Renal cortex interstitium (tissue), 11 donors: ENCODE measurements around the gene CCDC6. TPM values are rescaled to one million over a fixed set of nuclear protein-coding genes. Genes with fewer than 3 reads are reported as not detected.
A peak's percentile ranks its signal among the peaks of the same experiment; 100 is the strongest.
"Not testable (repeated sequence)": the region's sequence is repeated elsewhere in the genome, so short reads cannot be mapped to it uniquely, and the experiment has no call there.

Experiments
- DNase-seq, 11 donors: peaks; one replicate each; pipeline ENCODE4 v3.0.0-alpha.2; 2013; ENCODE audit warnings: low read depth in 9 of 11, low spot score in 4 of 11; ENCODE audit errors: extremely low read depth in 1 of 11
- polyA plus RNA-seq, 3 donors: library from polyadenylated mRNA; unstranded; fragments of 120-200 nt; gene quantifications; one replicate each; pipeline ENCODE4 v1.2.1, GENCODE V29; 2013; ENCODE audit not compliant: insufficient read length in 3 of 3

CCDC6 gene
- polyA plus RNA-seq, 3 donors: 38.4 to 46.2 (median 42.6) TPM

DNA sequence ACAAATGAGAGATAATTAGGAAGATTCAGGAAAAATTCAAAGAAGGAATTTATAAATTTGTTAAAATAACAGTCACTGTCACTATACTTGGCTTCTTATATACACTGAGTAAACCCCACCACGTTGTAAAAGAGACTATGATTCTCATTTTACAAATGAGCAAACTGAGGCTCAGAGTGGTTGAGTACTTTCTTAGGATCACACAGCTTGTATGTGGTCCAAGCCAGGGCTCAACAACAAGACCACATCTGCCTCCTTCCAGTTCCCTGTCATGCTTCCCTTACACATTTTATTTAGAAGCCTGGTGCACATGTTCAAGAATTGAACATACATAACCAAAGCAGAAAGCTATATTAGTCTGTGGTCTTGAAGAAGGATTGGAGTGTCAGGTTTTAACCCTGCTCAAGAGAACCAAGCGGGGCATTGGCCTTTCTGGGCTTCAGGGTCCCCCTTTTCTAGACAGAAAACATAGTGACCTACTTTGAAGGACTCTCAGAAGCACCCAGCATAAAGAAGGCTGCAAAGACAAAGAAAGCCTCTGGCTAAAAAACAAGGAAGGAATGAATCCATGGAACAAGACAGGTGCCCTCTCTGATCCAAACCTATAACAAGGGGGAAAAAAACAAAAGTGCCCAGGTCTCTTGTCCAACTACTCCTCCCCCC lies 153.9 kb downstream of the CCDC6 start:
- no peak for DNase-seq

DNA sequence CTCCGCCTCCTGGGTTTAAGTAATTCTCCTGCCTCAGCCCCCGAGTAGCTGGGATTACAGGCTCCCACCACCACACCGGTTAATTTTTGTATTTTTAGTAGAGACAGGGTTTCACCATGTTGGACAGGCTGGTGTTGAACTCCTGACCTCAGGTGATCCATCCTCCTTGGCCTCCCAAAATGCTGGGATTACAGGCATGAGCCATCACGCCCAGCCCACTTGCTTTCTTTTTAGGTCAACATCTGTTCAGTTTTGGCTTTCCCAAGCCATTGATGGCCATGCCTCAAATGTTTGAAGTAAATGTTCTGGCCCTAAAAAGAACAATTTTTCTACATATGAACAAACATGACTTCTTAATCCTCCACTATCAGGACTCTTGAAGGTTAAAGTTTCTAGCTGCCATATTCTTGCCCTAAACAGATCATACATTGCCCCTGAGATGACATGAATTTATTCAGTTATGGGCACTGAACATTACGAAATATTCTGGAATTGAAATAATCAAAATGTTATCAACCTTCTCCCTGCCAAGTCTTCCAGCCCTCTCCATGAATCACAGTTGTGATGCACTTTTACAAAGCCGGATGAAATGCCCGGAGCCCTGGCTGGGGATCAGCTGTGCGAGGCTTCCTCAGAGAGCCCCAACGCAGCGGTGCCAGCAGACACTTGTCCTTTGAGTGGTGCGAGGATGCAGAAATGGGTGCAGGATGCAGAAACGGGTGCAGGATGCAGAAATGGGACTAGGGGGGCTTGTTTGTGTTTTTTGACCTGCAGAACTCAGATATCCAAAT lies 156.0 kb downstream of the CCDC6 start:
- DNase-seq: no peak

DNA sequence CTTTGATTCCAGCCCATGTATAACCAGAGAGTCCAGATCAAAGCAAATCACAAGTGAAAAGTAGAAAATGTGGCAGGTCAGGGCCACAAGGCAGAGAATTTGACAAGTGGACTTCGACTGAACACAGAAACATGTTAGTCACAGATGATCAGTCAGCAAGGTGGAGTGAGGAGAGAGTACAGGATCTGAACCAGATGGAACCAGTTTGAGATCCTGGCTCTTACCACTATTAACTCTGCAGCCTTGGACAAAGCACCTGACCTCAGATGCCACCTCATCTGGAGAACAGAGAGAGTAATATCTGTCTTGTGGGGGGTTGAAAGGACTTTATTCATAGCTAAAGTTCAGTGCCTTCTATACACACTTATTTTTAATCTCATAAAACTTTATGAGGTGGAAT lies 157.5 kb downstream of the CCDC6 start:
- DNase-seq: peak in 8 of 11 donors; percentile 4 to 67 (median 19)

DNA sequence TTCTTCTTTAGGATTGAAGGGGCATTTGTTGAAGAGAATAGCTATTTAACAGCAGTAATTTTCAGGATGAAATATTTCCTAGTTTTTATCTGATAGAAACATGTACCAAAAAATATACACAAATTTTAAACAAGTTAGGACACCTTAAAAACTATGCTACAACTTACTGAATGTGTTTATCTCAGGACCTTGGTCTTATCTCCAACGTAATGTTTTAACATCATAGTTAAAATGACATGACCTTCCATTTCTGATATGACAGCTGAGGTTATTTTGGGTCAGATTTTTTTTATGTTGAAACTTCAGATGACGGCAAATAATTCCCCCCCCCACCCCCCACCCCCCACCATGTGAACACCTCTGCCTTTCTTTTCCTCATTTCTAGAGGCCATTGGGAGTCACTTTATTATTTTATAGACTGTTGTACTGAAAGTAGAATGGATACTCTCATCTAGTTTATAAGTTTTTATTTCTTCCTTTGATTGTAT lies 161.1 kb downstream of the CCDC6 start:
- DNase-seq: no peak

DNA sequence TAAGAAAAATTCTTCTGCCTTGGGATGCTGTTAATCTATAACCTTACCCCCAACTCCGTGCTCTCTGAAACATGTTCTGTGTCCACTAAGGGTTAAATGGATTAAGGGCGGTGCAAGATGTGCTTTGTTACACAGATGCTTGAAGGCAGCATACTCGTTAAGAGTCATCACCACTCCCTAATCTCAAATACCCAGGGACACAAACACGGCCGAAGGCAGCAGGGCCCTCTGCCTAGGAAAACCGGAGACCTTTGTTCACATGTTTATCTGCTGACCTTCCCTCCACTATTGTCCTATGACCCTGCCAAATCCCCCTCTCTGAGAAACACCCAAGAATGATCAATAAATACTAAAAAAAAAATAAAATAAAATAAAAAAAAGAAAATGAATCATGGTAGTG lies 161.6 kb downstream of the CCDC6 start:
- not testable (repeated sequence) for DNase-seq

DNA sequence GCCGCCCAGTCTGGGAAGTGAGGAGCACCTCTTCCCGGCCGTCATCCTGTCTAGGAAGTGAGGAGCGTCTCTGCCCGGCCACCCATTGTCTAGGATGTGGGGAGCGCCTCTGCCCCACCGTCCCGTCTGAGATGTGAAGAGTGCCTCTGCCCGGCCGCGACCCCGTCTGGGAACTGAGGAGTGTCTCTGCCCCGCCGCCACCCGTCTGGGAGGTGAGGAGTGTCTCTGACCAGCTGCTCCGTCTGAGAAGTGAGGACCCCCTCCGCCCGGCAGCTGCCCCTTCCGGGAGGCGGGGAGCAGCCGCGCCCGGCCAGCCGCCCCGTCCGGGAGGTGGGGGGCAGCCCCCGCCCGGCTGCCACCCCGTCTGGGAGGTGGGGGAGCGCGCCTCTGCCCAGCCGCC lies 162.2 kb downstream of the CCDC6 start:
- DNase-seq: not testable (repeated sequence)

DNA sequence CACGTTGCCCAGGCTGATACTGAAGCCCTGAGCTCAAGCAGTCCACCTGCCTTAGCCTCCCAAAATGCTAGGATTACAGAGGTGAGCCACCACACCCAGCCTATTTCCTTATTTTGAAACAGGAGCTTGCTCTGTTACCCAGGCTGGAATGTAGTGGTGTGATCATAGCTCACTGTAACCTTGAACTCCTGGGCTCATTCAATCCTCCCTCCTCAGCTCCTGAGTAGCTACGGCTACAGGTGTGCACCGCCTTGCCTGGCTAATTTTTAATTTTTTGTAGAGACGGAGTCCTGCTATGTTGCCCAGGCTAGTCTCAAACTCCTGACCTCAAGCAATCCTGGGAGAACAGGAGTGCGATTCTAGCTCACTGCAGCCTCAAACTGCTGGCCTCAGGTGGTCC lies 164.8 kb downstream of the CCDC6 start:
- DNase-seq: no peak

DNA sequence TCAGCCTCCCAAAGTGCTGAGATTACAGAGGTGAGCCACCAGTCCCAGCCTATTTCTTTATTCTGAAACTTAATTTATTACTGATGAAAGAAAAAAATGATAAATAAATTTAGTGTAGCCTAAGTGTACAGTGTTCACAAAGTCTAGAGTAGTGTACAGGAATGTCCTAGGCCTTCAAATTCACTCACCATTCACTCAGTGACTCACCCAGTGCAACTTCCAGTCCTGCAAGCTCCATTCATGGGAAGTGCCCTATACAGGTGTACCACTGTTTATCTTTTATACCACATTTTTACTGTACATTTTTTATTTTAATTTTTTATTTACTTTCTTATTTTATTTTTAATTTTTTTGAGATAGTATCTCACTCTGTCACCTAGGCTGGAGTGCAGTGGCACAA lies 165.3 kb downstream of the CCDC6 start:
- no peak for DNase-seq

Other genes starting within 250 kb of the CCDC6 start
- gene SLC16A9, start 196.7 kb downstream of the CCDC6 start, polyA plus RNA-seq: 10 to 100 TPM; 31.8 to 50.2 (median 43.5) TPM
- gene MRLN, start 153.1 kb downstream of the CCDC6 start, polyA plus RNA-seq: under 1 TPM in 2 of 3 donors, not detected in 1; 0.19 to 0.82 TPM